ENCODE results near the gene EEF1AKMT3.

The EEF1AKMT3 gene

DNA sequence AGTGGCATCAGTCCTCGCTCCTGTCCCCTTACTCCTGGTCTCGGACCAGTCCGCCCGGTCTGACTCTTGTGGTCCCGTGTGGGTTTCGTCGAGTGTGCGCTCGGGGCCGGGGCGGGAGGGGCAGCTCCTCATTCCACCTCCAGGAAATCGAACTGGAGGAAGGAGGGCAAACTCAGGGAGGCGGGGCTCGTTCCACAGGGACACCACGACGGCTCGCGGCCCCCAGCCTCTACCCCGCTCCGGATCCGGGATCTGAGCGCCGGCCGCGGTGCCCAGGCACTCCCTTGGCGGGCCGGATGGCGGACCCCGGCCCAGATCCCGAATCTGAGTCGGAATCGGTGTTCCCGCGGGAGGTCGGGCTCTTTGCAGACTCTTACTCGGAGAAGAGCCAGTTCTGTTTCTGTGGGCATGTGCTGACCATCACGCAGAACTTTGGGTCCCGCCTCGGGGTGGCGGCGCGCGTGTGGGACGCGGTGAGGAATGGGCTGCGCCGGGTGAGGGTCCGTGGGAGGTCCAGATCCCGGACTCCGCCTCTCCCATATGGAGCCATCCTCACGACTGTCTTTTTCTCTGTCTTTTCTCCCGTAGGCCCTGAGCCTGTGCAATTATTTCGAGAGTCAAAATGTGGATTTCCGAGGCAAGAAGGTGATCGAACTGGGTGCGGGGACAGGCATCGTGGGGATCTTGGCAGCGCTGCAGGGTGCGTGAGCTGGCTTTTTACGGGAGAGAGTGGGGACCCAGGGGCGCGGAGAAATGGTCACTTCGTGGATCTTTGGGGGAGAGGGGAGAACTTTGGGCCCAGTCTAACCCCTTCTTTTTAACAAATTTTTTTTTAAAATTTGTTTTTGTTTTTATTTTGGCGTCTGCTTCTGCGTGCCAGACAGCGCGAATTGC is at the start of gene EEF1AKMT3:
Gene EEF1AKMT3, plus strand, starts transcription at position 186 of the 894 bp plus-strand sequence. Its CDS starts 111 bp downstream, at position 297.
- DNase-seq (ENCODE audit: low read depth in 3 of 3): peak in 1 of 3 experiments; percentile 36

DNA sequence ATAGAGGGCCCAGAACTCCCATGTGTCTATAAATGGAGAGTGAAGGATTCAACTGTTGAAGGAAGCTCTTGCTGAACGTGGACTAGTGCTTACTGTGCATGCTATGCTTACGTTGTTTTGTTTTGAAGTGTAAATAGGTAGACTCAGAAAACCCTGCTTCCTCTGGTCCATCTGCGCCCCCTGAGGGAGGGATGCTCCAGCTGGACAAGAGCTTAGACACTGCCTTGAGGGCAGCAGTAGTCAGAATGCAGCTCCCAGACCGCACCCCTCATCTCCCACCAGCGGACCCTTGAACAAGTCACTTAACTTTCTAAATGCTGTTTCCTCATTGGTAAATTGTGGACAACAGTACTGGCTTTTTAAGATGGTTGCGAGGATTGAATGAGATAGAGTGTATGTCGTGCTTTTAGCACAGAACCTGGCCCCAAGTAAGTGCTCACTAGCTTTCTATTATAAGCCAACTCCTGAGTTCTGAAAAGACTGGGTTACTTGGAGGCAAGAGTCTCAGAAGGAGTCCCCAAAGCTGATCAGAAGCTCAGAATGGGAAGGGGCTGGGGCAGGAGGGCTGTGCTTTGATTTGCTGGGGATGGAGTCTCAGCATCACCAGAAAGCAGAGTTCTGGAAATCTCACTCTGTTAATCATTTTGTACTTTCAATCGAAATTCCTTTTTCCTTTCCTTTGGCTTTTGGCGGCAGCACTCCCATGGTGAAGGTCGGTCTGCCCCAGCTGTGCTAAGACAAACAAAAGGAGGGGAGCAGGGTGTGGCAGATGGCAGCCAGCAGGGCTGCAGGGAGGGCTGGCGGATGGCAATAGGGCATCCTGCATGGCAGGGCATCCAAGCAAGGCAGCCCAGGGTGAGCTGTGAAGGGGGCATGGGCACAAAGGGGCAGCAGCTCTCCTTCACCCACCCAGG is 49.4 kb upstream of the EEF1AKMT3 start:
- DNase-seq (ENCODE audit: low read depth in 3 of 3): no peak

DNA sequence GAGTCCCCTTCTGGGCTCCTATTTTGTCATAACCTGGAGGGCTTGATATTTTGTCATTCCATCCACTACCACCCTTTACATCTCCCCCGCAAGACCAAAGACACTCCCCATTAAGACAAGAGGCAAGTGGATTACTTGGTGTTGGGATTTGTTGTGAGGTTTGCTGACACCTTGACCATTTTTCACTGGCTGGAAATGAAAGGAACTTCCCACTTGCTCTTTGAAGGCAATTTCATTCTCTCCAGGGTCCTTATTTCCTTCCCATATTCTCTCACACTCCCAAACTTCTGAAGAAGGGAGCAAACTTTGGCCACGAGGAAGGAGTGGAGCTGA is 48.8 kb upstream of the EEF1AKMT3 start:
- no peak for DNase-seq (ENCODE audit: low read depth in 3 of 3)

DNA sequence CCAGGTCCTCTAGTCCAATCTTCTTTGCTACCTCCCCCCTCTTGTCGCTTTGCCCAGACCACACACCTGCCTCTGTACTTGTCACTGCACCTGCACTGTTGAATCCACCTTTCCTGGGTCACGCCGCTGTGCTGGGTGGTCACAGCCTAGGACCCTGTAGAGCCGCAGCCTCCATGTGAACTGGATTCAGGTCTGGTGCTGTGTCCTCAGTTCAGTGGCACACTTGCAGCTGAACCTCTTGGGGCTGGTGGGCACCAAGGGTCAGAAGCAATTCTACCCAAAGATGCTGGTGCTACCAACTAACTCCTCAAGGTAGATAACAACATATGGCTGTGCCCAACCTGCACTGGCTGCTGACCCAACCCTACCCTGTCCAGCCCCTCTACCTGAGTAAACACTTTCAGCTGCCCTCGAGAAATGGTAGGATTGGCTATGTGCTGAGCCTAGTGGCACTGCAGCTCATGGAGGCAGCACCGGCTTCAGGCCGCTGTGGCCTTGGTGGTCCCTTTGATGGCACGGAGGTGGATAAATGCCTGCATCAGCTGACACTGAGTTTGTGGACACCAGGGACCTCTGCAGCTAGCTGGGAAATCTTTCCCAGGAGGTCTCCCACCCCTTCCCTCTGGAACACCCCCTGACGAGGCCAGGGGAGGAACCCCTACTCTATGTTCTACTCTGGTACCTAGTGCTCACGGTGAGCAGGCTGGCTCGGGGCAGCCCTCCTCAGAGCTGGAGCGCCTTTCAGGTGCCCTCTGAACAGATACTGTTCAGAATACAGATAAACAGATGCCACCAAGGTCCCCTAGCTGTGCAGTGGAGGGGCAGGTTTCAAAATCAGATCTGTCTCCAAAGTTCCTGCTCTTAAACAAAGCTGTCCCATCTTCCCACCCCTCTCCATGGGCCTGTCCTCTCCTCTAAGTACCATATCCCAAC is 48.1 kb upstream of the EEF1AKMT3 start:
- DNase-seq (ENCODE audit: low read depth in 3 of 3): no peak

DNA sequence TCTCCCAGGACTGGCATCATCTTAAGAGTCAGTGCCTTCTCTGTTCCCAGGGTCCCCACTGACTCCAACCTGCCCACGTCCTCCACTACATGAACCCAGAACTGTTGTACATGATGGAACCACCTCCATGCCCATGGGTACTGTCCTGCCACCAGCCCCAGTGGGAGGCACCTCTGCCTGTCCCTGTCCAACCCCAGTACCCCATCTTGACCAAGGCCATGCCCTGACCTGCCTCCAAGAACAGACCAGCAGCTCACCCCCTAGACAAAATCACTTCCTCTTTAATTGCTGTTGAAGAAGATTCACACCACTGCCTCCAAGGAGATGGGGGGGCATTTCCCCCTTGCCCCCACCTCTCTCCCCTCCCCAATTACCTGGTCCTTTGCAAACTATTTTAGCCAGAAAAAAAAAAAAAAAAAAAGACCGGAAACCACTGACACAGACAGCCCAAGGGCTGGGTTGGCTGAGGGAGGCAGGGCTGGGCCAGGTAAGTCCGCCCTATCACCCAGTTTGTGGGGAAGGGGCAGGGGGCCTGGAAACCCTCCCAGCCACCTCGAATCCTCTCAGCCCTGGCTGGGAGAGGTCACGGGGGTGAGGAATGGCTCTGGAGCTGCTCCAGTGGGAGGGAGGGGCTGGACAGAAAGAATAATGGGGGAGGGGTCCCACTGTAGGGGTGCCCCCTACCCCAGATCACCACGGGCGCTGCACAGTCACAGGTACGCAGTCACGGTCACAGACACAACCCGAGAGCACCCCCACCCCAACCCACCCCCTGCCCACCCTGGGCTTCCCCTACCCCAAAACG is 47.3 kb upstream of the EEF1AKMT3 start:
- no peak for DNase-seq (ENCODE audit: low read depth in 3 of 3)

DNA sequence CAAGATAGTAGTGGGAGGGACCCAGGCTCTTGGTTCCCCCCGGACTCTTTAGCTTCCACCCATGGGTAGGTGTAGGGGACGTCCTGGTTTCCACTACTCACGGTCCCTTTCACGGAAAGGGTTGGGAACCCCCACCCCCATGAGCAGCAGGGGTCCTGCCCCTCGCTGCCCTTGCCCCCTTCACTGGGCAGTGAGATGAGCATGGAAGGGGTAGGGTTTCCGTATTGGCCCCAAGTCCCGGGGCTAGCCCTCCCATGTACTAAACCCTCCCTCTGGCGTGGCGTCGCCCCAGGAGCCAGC is 46.6 kb upstream of the EEF1AKMT3 start:
- no peak for DNase-seq (ENCODE audit: low read depth in 3 of 3)

DNA sequence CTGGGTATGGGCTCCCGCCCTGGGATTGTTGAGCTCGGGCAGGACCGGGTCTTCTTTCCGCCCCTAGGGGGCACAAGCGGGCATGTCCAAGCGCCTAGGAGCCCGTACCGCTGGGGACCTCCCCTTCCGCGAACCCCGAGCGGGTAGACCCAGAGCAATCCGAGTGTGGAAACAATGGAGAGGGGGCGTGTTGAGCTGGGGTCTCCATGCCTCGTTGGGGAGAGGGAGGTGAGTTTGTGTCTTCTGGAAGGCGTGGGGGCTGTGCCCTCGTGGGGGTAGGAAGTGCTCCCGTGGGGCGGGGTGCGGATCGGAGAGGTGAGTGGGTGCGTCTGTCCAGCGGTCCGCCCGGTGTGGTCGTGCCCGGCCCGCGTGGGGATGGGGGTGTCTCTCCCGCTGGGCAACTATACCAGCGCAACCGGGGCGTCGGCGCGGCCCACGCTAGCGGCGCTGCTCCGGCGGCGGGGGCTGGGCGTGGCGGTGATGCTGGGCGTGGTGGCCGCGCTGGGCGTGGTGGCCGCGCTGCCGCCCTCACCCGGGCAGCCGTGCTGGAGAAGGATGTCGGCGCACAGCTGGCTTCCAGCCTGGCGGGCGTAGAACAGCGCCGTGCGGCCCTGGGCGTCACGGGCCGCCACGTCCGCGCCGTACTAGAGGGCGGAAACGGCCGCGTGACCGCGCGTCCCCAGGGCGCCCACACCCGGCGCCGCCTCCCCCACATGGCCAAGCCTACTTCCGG is 46.1 kb upstream of the EEF1AKMT3 start:
- no peak for DNase-seq (ENCODE audit: low read depth in 3 of 3)

DNA sequence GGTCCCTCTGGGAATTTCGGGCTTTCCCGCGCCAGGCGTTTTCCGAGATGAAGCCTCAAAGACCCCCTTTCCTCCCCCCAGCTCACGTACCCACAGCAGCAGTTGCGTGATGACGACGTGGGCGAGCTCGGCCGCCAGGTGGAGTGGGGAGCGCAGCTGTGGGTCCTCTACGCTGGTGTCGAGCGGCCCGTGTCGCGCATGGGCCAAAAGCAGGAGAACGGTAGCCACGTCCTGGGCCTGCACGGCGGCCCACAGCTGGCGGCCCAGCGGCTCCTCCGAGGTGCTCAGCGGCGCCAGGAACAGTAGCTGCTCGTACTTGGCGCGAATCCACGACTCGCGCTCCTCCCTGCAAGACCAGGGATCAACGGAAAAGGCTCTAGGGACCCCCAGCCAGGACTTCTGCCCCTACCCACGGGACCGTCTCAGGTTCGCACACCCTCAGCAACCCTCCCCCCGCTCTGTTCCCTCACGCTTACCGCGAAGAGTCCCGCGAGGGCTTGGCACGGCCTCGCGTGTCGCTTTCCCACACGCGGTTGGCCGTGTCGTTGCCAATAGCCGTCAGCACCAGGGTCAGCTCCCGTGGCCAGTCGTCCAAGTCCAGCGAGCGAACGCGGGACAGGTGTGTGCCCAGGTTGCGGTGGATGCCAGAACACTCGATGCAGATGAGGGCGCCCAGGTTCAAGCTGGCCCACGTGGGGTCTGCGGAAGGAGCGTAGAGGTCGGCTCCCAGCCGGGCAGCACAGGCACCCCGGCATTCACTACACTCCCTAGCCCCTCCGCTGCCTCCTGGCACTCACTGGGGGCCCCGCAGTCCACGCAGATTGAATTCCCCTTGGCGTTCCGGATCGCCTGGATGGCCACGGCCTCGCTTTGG is 45.3 kb upstream of the EEF1AKMT3 start:
- no peak for DNase-seq (ENCODE audit: low read depth in 3 of 3)

DNA sequence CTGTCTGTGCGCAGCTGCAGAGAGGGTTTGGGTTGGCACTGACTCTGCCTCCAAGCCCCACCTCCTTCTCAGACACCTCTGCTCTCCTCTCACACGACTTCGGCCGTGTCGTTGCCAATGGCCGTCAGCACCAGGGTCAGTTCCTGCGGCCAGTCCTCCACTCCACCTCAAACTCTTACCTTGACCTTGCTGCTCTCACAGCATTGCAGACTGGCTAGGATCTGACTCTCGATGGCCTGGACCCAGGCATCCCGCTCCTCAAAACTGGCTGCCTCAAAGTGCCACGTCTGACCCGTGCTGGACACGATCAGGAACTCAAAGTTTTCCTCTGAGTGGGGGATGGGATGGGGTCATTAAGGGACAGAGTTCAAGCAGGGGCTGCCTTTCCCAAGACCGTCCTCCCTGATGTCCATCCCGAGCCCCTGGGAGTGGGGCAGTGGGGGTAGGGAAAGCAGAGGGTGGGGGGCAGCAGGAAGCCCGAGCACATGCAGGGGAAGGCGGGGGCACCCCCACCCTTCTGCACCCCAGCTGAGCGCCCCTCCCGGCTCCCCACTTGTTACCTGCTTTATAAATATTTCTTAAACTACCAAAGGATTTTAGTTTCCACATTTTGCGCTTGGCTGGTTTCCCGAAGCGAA is 44.5 kb upstream of the EEF1AKMT3 start:
- DNase-seq (ENCODE audit: low read depth in 3 of 3): no peak

DNA sequence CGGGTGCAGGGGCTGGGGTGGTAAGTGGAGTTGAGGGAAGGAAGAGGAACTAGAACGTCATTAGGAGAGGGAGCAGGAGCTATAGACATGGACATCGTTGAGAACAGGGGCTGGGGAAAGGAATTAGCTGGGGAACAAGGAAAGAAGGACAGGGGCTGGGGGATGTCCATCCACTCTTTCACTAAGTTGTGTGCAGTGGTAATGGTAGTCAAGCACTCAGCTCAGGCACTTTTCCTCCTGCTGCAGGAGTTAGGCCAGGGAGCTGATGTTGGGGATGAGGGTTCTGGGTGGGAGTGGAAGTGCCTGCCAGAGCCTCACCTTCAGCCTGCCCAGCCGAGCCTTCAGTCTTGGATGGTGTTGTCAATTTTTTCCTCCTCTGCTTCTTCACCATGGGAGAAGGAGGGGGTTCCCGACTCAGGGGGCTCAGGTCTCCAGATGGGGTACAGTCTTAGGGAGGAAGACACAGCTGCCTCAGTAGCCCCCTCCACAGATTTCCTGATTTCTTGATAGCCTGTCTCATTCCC is 43.0 kb upstream of the EEF1AKMT3 start:
- no peak for DNase-seq (ENCODE audit: low read depth in 3 of 3)

DNA sequence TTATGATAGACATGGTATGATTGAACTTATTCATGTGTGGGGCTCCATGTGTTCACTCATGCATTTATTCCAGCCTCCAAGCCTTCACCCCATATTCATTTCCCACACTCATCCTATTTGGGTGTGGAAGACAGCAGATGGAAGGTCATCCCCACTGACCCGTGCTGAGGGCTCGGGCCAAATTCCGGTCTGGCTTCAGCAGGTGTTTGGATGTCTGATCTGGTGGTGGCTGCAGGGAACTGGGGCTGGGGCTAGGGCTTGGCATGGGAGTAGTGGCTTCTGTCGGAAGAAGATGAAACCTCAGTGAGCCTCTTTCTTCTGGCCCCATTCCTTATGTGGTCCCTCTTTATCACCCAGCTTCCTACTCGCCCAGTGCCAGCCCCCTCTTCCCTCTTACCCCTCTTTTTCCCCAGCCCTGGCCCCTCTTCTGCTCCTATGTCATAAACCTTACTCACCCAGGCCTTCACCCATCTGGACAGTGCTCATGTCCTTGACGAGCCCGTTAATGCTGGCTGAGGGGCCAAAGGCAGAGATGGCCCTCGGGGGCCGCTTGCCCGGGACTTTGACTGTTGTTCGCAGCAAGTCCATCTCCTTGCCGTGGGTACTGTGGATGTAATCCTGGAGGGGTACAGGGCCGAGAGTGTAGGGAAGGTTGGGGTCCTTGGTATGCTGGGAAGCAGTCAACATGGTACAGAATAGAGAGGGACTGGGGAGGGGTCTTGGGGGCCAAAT is 41.9 kb upstream of the EEF1AKMT3 start:
- DNase-seq (ENCODE audit: low read depth in 3 of 3): no peak

DNA sequence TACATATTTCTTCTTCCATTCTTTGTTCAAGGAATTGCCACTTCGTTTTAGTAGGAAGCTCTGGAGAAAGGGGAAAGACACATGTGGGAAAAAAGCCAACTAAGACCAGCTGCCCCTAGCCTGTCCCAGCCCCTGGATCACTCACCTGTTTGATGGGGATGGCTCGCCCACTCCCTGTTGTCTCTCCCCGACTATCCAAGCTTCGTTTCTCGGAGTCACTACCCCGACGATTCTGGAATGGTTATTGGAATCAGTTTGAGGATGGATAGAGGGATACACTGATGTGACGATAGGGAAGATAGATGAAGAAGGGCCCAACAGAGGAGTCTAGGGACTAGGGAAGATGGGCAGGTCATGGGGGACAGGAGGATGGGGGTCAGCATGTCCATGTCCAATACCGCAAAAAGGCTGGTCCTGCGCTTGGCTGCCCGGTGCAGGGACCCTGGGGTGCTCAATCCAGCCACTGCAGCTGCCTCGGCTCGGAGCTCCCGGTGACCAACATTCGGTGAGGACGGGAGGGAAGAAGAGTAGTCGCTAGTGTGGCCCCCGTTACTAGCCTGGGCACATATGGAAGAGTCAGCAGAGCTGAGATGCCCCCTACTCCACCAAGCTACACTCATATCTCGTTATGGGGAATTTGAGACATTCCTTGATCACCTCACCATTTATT is 40.9 kb upstream of the EEF1AKMT3 start:
- DNase-seq (ENCODE audit: low read depth in 3 of 3): no peak

DNA sequence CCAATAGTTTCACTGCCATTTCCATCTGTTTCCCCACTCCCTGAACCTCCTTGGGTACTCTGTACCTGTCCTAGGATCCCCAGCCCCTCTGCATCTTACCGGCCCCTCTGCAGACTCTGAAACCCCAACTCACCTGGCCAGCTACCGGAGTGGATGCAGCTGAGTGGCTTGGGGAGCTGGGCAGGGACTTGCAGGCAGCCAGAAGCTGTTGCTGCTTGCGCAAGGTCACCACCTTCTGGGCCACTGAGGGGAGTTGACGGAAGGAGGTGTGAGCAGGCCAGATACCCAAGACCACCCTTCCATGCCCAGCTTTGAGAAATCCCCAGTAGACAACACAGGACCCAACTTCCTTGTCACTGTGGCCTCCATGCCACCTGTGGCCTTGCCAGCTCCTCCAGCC is 40.1 kb upstream of the EEF1AKMT3 start:
- no peak for DNase-seq (ENCODE audit: low read depth in 3 of 3)

DNA sequence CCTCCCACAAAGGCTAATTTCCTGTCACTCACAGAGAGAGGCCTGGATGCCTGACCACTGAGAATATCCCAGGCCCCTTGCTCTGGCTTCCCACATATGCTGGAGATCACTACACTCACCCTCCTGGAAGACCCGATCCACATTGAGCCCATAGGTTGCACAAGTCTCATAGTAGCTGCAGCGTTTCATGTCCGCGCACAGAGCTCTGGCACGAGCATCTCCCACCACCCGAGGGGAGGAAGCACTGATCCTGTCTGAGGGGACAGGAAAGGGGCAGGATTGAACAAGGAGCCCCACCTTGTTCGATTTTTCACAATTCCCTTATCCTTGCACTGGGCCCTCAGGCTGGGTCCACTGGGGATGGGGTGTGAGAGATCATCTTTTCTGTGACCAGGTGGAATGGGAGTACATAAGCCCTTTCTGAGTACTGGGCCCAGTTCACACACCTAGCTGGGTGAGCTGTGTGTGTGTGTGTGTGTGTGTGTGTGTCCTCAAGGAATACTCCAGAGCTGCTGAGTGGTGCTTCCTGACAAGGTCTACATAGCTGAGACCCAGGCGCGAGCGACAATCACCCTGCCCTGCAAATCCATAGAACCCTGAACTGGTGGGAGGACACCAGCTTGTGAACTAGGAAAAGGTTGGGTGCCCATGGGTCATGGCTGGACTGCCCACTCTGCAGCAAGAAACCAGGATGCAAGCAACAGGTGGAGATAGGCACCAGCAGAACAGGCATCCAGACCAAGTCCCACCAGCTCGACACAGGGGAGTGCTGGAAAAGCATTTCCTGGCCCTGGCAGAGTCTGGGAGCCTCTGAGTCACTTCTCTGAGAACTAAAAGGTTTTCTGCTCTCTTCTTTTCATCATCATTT is 39.5 kb upstream of the EEF1AKMT3 start:
- DNase-seq (ENCODE audit: low read depth in 3 of 3): no peak

DNA sequence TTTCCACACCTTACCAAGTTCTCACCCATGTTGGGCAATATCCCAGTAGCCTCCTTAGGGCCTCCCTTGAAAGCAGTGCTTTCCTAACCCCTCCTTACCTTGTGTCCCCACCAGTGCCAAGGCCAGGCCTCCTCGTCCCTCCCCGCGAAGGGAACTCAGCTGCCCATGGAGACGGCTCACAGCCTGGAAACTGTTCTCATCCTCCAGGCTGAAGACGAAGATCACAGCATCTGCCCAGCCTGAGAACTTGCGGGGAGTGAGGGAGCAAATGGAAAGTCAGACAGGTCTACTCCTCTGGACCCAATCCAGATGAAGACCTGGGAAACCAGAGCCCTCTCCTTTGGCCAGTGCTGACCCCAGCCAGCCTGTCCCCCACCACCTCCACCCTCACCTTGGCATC is 38.5 kb upstream of the EEF1AKMT3 start:
- DNase-seq (ENCODE audit: low read depth in 3 of 3): no peak

DNA sequence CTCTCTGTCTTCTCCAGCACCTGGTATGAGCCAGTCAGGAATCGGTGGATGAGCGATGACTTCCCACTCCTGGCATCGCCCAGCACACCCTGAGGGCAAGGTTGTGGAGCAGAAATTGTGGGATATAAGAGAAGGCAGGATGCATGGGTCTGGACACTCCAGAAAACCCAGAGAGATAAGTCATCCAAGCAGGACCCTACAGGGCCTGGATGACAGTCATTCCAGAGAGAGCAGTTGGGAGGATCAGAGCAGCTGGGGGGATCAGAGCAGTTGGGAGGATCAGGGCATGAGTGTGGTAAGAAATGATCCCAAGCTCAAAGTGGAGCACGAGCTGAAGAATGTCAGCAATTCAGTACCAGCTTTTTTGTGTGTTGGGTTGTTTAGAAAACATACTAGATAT is 37.8 kb upstream of the EEF1AKMT3 start:
- DNase-seq (ENCODE audit: low read depth in 3 of 3): no peak
